ENCODE measurements around the gene TOR4A. TPM values are rescaled to one million over a fixed set of nuclear protein-coding genes. Genes with fewer than 3 reads are reported as not detected.

Gene TOR4A
- polyA plus RNA-seq, 2 of the 4 experiments (the other 2 are of a cell fraction): 9.8 to 18.6 TPM

DNA sequence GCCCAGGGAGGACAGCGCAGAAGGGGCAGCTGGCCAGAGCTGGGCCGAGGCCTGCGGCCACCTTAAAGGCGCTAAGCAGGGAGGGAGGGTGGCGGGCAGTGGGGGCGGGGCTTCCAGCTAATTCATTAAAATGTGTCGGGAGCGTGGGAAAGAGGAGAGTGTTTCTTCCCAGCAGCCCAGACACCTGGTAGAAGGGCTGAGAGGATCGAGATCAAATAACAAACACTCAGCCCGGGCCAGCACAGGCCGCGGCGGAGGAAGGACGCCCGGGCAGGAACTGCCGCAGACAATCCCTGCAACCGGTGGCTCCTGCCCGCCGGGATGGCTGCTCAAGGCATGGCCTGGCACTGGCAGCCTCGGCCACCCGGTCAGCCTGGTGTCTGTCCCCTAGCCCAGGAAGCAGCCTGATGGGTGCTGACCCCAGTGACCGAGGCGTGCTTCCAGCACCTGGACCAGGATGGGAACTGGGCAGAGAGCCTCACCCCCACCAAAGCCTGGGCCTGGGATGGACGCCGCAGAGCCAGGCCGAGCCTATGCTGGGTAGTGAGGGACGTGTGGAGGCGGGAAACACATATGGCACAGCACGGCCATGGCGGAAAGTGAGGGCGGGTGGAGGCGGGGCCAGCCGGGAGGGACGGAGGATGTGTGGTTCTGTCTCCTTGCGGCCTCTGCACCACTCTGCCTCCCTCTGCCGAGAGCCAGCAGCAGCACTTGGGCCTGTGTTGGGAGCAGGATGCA, 27.7 kb downstream of the TOR4A start:
- WGBS (ENCODE audit: missing lambda C conversion rate): 79% methylated on average over 22 of the region's 36 CpGs
- ChIA-PET POLR2A (no interaction called here), CTCF (interaction anchor here (0.9 to 4.4 kb wide), 4 partner anchors 8 to 117 kb away, joined by 3 to 51 read pairs (median 4); partner anchors contain the start of genes EXD3 and NOXA1)
- no peaks in the 10 kb centered on the region for H3K9me3 ChIP-seq
- no peak overlapping the region for H3K4me3 ChIP-seq
- peak; percentile 21 to 67; a peak in 3 of 6 replicates for ATAC-seq
- DNase-seq (ENCODE audit: low read depth in 1 of 2, low spot score in 1 of 2): peak in 1 of 2 experiments; percentile 70
- TF ChIP-seq HOXB13 (CRISPR knock-in tag; IDR thresholded peaks at IDR 0.05; ENCODE audit: low read depth) (no peak), HOXA7 (CRISPR knock-in tag; IDR thresholded peaks at IDR 0.05) (no peak), FOSB (CRISPR knock-in tag; IDR thresholded peaks at IDR 0.05) (no peak), KDM1A (IDR thresholded peaks at IDR 0.05; ENCODE audit: low read depth) (no peak), KDM5A (IDR thresholded peaks at IDR 0.05) (no peak), POLR2AphosphoS2 (conservative IDR thresholded peaks at IDR 0.05; ENCODE audit: low read length) (no peak), ZFP36 (IDR thresholded peaks at IDR 0.05; ENCODE audit: borderline replicate concordance, partially characterized antibody) (no peak), CHD4 (IDR thresholded peaks at IDR 0.05; ENCODE audit: borderline replicate concordance) (no peak)
- TF ChIP-seq, protein P1, sequence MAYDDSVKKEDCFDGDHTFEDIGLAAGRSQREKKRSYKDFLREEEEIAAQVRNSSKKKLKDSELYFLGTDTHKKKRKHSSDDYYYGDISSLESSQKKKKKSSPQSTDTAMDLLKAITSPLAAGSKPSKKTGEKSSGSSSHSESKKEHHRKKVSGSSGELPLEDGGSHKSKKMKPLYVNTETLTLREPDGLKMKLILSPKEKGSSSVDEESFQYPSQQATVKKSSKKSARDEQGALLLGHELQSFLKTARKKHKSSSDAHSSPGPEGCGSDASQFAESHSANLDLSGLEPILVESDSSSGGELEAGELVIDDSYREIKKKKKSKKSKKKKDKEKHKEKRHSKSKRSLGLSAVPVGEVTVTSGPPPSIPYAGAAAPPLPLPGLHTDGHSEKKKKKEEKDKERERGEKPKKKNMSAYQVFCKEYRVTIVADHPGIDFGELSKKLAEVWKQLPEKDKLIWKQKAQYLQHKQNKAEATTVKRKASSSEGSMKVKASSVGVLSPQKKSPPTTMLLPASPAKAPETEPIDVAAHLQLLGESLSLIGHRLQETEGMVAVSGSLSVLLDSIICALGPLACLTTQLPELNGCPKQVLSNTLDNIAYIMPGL (CRISPR knock-in tag; IDR thresholded peaks at IDR 0.05; ENCODE audit: borderline replicate concordance): no peak
- H3K27ac ChIP-seq: peak overlapping the region in 1 of 2 experiments; percentile 45; a peak in 3 of 6 replicates
- no peak for FAIRE-seq
- H3K4me1 ChIP-seq: peaks cover 16% of the 10 kb centered on the region
- no peak overlapping the region for H3K4me2 ChIP-seq

DNA sequence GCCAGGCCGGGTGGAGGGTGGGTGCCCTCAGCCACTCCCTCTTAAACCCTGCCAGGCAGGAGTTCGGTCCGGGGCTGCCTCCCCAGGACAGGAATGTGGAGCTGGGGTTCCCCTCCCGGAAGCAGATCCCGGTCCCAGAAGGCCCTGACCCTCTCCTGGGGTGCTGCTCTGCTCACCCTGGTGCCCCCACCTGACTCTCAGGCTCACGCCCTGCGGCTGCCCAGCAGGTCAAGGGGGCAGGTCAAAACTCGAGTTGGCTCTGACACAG, 28.2 kb downstream of the TOR4A start:
- FAIRE-seq (no peak), DNase-seq (ENCODE audit: low read depth in 1 of 2, low spot score in 1 of 2) (no peak), ATAC-seq (no peak)
- 48% methylated on average over 3 of the region's 8 CpGs for WGBS (ENCODE audit: missing lambda C conversion rate)
- H3K4me3 ChIP-seq: no peak overlapping the region
- peak overlapping the region in 1 of 2 experiments; percentile 30; a peak in 3 of 6 replicates for H3K27ac ChIP-seq
- no peak overlapping the region for H3K4me2 ChIP-seq
- ChIA-PET CTCF (interaction anchor here (1.1 kb wide), 1 partner anchor 117 kb away, joined by 4 read pairs; the partner anchor contains the start of genes EXD3 and NOXA1), POLR2A (no interaction called here)
- TF ChIP-seq, protein P2, sequence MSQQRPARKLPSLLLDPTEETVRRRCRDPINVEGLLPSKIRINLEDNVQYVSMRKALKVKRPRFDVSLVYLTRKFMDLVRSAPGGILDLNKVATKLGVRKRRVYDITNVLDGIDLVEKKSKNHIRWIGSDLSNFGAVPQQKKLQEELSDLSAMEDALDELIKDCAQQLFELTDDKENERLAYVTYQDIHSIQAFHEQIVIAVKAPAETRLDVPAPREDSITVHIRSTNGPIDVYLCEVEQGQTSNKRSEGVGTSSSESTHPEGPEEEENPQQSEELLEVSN (IDR thresholded peaks at IDR 0.05; ENCODE audit: borderline replicate concordance, low read depth): no peak
- H3K4me1 ChIP-seq: peaks cover 16% of the 10 kb centered on the region
- no peaks in the 10 kb centered on the region for H3K9me3 ChIP-seq

DNA sequence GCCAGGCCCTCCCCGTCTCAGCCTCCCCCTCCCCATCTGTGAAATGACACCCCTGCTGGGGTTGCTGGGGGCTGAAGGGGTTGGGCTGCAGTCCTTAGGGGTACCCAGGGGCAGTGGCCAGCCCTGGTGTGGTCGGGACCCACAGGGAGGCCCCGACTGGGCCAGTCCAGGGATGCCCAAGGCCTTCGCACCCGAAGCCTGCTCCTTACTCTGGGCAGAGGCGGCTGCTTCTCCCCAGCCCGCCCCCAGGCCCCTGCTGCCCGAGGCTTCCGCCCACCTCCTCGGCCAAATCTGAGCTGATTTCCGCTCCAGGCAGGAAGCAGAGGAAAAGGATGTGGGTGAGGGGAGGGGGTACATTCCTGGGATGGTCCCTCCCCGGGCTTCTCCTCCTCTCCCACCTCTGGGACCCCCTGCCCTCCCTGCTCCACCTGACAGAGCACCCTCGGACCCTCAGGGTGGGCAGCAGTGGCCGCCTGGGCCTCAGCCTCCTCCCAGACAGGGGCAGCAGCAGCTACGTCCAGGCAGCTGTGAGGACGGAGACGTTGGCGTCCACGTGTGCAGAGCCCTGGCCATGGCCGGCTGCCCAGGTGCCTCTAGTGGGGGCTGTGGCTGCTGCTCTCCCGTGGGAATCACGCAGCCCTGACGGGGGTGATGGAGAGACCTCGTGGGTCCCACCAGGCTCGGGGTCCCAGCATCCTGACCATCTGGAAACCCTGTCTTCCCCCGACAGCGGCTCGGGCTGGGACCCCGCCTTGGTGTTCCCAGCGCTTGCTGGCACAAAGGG, 28.7 kb downstream of the TOR4A start:
- TF ChIP-seq GATA3 (IDR thresholded peaks at IDR 0.05; ENCODE audit: borderline replicate concordance): no peak
- TF ChIP-seq CEBPB (IDR thresholded peaks at IDR 0.05): no peak
- TF ChIP-seq RAD21 (conservative IDR thresholded peaks at IDR 0.05 in 1 of 2, IDR thresholded peaks at IDR 0.05 in 1 of 2): no peak
- Histone ChIP-seq H3K4me2 (no peak overlapping the region), H3K9me3 (no peaks in the 10 kb centered on the region), H3K27ac (peak overlapping the region in 1 of 2 experiments; percentile 30; a peak in 3 of 6 replicates), H3K4me3 (no peak overlapping the region), H3K4me1 (peaks cover 21% of the 10 kb centered on the region)
- DNase-seq (ENCODE audit: low read depth in 1 of 2, low spot score in 1 of 2) (no peak), FAIRE-seq (no peak), ATAC-seq (no peak)
- POLR2A ChIA-PET: interaction anchor here (0.9 kb wide), 1 partner anchor 105 kb away, joined by 3 read pairs; the partner anchor contains the start of gene TPRN
- 87% methylated on average over 18 of the region's 30 CpGs for WGBS (ENCODE audit: missing lambda C conversion rate)
- CTCF ChIA-PET: interaction anchor here (1.1 kb wide), 1 partner anchor 116 kb away, joined by 4 read pairs; the partner anchor contains the start of genes EXD3 and NOXA1

DNA sequence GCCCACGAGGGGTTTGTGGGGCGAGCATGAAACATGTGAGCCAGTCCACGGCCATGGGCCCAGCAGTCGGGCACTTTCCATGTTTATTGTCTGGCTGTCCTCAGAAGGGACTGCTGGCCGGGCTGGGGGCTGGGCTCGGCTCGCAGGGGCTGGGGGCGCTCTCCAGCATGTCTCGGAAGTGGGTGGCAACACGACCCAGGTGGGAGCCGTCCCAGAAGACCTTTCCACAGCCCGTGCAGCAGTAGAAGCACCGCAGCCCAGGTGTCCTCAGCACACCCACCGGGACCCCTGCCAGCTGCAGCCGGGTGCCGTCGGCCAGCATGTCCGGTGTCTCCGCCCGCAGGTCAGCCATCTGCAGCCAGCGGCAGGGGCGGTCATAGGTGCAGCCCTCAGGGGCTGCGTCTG, 29.3 kb downstream of the TOR4A start:
- DNase-seq (ENCODE audit: low read depth in 1 of 2, low spot score in 1 of 2) (no peak), ATAC-seq (no peak), FAIRE-seq (no peak)
- H3K9me3 ChIP-seq: no peaks in the 10 kb centered on the region
- WGBS (ENCODE audit: missing lambda C conversion rate): 89% methylated on average over 9 of the region's 23 CpGs
- peaks cover 23% of the 10 kb centered on the region; the same call in 2 of the 3 replicates for H3K4me1 ChIP-seq
- no peak overlapping the region for H3K27ac ChIP-seq
- POLR2A ChIA-PET: interaction anchor here (0.9 kb wide), 1 partner anchor 106 kb away, joined by 3 read pairs; the partner anchor contains the start of gene TPRN
- H3K4me3 ChIP-seq: no peak overlapping the region
- no peak overlapping the region for H3K4me2 ChIP-seq
- CTCF ChIA-PET: interaction anchor here (1.5 kb wide), 1 partner anchor 12 kb away, joined by 3 read pairs; no protein-coding TSS in a partner anchor
- TF ChIP-seq, protein P3, sequence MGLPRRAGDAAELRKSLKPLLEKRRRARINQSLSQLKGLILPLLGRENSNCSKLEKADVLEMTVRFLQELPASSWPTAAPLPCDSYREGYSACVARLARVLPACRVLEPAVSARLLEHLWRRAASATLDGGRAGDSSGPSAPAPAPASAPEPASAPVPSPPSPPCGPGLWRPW (IDR thresholded peaks at IDR 0.05): no peak
- TF ChIP-seq EHF (CRISPR knock-in tag; IDR thresholded peaks at IDR 0.05) (no peak), HDAC2 (IDR thresholded peaks at IDR 0.05) (no peak), KDM5A (IDR thresholded peaks at IDR 0.05) (no peak), MAZ (IDR thresholded peaks at IDR 0.05; ENCODE audit: borderline replicate concordance, low read depth, low read length) (no peak), SMC3 (IDR thresholded peaks at IDR 0.05) (no peak), FOSL2 (IDR thresholded peaks at IDR 0.05) (no peak), FOSL2 (CRISPR knock-in tag; IDR thresholded peaks at IDR 0.05) (no peak), ZFP36 (IDR thresholded peaks at IDR 0.05; ENCODE audit: borderline replicate concordance, partially characterized antibody) (no peak), FOXS1 (CRISPR knock-in tag; IDR thresholded peaks at IDR 0.05) (no peak), POLR2AphosphoS2 (conservative IDR thresholded peaks at IDR 0.05; ENCODE audit: low read length) (no peak), NPAS2 (CRISPR knock-in tag; IDR thresholded peaks at IDR 0.05; ENCODE audit: borderline replicate concordance) (no peak), MYC (IDR thresholded peaks at IDR 0.05; ENCODE audit: borderline replicate concordance, low read length) (no peak), HOXB5 (CRISPR knock-in tag; IDR thresholded peaks at IDR 0.05) (no peak), SREBF2 (IDR thresholded peaks at IDR 0.05) (no peak)
